GM18867 (cell line): ENCODE measurements around the gene SYT17.

ENCODE experiments used
- ATAC-seq: cut with Tn5 transposase; IDR thresholded peaks from one replicate; pipeline ENCODE4 v1.9.1; 2021; ENCODE audit warnings: mild to moderate bottlenecking, moderate library complexity; ENCODE audit not compliant: unreplicated experiment

Gene SYT17

DNA sequence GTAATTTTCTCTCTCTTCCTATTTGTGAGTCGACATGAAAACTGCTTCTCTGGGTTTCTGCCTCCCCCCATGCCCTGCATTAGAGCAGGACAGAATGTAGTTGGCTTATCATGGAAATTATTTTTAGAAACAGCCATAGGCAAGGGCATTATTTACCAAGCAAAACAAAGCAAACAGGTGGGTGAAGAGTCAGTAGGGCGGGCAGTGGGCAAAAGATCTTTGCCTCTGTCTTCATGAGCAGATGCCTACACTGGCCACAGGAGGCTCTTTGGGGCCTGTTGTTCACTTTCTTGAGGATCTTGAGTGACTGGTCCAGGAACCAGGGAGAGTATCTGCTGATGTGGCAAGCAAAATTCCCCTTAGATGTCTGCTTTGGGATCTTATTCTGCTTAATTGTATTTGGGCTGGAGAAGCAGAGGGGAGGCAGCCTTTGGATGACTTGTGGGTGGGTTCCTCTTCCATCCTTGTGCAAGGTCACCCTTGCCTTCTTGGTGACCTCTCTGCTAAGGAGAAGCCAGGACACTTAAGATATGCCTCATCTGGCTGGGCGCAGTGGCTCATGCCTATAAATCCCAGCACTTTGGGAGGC, 75.0 kb downstream of the SYT17 start:
- ATAC-seq: no peak

GRCh38 chr16:19245326-19245925, 77.4 kb downstream of the SYT17 start:
- ATAC-seq: no peak

DNA sequence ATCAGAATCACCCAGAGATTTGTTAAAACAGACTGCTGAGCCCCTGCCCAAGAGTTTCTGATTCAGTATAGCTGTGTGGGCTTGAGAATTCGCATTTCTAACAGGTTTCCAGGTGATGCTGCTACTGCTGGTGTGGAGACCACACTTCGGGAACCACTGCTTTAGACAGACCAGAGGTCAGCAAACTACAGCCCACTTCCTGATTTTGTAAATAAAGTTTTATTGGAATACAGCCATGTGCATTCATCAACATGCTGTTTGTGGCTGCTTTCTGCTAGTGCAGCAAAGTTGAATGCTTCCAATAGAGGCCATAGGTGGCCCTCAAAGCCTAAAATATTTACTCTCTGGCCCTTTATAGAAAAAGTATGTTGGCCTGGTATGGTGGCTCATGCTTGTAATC, 84.9 kb downstream of the SYT17 start:
- ATAC-seq: no peak

DNA sequence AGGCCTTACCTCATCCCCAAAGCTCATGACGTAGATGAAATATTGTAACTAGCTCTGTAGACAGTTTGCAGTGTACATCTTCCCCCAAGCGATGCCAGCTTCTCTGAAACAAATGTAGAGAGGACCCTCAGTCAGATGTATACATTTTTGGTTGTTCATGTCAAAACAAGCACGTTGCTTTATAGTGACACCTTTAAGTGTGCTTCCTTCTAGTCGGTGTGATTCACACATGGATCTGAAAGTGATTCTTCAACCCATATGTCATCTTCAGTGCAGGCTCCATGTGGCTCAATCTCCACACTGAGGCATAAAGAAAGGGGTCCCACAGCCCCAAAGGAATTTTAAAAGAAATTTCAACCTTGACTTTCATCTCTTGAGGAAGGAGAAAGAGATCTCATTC, 86.6 kb downstream of the SYT17 start:
- ATAC-seq: no peak

GRCh38 chr16:19264123-19264673, 96.2 kb downstream of the SYT17 start:
- no peak for ATAC-seq

DNA sequence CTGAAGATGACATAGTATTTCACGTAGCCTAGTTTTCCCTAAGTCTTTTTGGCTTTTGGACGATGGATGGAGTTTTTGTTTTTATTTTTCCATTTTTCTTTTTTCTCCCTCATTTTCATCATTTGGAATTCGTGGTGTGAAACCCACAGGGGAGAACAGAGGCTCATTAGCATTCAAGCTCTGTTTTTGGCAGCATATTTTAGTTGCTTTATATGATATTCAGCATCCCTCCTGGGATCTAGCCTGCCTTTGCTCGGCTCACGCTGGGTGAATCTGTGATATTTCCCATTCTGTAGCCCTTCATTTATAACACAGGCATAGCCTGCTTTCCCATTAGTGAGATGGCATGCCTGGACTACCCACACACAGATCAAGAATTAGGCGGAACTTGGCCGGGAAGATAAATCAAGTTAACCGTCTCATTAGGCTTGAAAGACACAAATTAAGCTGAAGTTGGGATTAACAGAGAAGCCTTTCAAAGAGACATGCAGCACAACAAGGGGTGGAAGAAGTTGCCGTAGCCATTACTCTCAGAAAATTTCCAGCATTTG, 97.4 kb downstream of the SYT17 start:
- ATAC-seq: no peak

GRCh38 chr16:19266774-19267173, 98.7 kb downstream of the SYT17 start:
- no peak for ATAC-seq

DNA sequence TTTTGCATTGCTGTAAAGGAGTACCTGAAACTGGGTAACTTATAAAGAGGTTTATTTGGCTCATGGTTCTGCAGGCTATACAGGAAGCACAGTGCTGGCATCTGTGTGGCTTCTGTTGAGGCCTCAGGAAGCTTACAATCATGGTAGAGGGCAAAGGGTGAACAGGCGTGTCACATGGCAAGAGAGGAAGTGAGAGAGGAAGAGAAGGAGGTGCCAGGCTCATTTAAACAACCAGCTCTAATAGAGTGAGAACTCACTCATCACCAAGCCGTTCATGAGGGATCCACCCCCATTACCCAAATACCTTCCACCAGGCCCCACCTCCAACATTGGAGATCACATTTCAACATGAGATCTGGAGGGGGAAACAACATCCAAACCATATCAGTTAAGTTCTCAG, 101.1 kb downstream of the SYT17 start:
- no peak for ATAC-seq

DNA sequence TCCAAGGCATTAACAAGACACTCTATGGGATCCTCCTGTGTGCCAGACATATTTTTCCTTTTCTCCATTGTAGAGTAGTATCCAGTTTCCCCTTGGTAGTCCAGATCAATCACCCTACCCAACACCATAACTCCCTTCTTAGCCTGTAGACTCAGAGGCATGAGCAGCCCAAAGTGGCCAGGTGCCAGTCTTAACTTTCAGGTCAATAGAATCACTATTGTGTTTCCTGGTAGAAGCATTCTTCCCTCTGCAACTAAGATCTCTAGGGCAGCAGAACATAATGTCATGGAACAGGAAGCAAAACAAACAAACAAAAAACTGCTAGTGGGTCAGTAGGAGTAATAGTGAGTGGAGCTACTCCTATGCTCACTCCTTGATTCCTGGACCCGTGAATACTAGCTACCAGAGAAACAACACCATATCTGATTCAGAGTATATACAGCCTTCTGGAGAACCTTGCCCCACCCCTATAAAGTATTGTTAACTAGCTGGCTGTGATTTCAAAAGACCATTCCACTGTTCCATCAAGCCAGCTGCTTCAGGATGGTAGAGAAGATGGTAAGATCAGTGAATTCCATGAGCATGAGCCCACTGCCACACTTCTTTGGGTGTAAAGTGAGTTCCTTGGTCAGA, 106.2 kb downstream of the SYT17 start:
- no peak for ATAC-seq

DNA sequence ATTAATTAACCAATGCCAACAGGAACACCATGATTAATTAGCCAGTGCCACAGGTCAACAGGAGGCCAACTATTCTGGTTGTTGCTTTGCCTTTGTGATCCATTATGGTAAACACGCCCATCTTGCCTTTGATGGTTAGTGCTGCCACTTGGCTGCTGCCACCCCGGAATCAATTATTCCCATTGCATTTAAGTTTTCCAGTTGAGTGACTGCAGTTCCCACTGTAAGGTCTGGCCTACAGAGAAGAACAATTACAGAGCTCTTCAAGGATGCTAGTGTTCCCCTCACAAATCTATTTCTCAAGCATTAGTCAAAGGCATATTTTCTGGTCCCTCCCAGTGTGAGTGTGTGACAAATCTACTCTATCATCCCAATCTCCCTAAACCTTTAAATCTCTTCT, 110.4 kb downstream of the SYT17 start:
- no peak for ATAC-seq

DNA sequence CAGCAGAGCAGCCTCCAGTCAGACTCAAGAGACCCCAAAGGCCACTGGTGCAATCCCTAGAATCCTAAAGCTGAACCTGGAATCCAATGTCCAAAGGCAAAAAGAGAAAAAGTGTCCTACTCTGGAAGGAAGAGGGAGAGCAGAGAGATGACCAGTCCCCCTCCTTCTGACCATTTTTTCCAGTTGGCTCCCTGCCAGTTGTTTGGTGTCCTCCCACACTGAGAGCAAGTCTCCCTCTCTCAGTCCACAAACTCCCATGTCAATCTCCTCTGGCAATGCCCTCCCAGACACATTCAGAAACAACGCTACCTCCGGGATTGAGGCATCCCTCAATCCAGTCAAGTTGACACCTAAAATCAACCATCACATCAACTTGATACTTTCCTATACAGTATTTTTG, 113.2 kb downstream of the SYT17 start:
- ATAC-seq: no peak

DNA sequence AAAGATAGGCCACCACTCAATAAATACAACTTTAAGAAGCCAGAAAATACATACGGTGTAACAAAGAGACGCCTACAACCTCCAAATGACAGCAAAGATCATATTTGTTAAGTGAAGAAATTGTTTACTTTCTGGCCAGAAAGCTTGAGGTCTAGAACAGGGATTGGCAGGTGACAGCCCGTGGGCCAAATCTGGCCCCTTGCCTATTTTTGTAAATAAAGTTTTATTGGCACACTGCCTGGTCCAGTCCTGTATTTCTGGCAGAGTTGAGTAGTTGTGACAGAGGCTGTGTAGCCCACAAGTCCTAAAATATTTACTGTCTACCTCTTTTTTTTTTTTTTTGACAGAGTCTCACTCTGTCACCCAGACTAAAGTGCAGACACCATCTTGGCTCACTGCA, 114.1 kb downstream of the SYT17 start:
- no peak for ATAC-seq

- no peak for ATAC-seq
These were observed 115.6 kb downstream of the SYT17 start for GRCh38 chr16:19283637-19284036.

DNA sequence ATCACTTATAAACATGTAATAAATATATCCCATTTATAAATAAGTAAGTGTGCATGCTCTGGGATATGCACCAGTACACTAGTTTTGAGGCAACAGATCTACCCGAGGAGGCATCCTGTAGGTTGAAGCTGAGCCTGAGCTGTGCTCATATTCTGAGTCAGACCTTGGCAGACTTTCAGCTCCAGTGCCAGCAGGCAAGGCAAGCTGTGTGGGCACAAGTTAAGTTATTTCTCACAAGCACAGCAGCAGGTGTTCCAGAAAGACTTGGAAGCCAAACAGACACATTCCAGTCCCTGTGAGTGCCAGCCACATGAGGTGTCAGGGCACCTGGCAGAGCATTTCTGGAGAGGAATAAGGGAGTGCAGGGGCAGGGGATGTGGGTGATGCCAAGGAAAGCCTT, 116.2 kb downstream of the SYT17 start:
- no peak for ATAC-seq

- no peak for ATAC-seq
These were observed 117.4 kb downstream of the SYT17 start, which contains the start of gene CLEC19A for GRCh38 chr16:19285431-19285830. TSS of gene CLEC19A (plus strand) at chr16:19285731. CDS start at chr16:19285852, 121 bp downstream.

DNA sequence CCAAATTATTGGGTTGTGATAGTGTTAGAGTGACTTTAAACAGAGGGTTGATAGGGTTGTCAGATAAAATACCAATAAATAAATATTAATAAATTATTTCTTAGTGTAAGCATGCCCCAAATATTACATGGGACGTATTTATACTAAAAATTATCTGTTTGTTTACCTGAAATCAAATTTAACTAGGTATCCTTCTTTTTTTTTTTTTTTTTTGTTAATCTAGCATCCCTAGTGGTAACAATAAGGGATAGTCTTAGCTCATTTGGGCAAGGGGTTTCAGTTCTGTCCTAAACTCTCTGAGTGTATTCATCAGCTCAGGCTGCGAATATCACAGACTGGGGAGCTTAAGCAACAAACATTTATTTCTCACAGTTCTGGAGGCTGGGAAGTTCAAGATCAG, 118.8 kb downstream of the SYT17 start:
- ATAC-seq: no peak

DNA sequence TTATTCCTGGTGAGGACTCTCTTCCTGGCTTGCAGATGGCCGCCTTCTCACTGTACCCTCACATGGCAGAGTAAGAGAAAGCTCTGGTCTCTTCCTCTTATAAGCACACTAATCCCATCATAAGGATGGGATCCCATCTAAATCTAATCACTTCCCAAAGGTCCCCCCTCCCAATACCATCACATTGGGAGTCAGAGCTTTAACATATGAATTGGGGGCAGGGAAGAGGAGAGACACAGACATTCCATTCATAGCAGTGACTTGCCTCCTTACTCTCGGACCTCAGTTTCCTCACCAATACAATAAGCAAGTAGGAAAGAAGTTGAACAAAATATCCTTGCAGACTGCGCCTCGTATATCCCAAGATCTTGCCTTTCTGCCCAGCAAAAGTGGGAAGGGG, 119.2 kb downstream of the SYT17 start:
- no peak for ATAC-seq

GRCh38 chr16:19288872-19289799, 121.1 kb downstream of the SYT17 start:
- ATAC-seq: no peak

GRCh38 chr16:19289811-19290485, 121.9 kb downstream of the SYT17 start:
- no peak for ATAC-seq

- ATAC-seq: no peak
These were observed 122.8 kb downstream of the SYT17 start for GRCh38 chr16:19290860-19291259.
